Esophagus squamous epithelium (tissue), 5 donors: Measurements from ENCODE around the gene PPARG. TPM values are rescaled to one million over a fixed set of nuclear protein-coding genes. Genes with fewer than 3 reads are reported as not detected.

Source experiments
- DNase-seq: peaks from one replicate; lab custom pipeline; 2025; lab: John Stamatoyannopoulos, UW
- H3K27ac ChIP-seq, 4 donors: fragments of 200-600 bp; sonication (generic); one replicate each; pipeline ENCODE4 v1.5.1; 2016 to 2019; ENCODE audit warnings: mild to moderate bottlenecking in 1 of 4
- H3K27me3 ChIP-seq, 4 donors: fragments of 200-600 bp; sonication (generic); 1 replicate in 3 of 4; 2 replicates in 1 of 4; pipeline versions ENCODE4 v1.5.1 to v1.6.0; 2017 to 2021; ENCODE audit warnings: antibody characterized with exemption in 1 of 4
- H3K36me3 ChIP-seq, 3 donors: fragments of 200-600 bp; sonication (generic); one replicate each; pipeline ENCODE4 v1.5.1; 2016 to 2019
- H3K4me1 ChIP-seq, 3 donors: fragments of 200-600 bp; sonication (generic); one replicate each; pipeline ENCODE4 v1.5.1; 2017 to 2019
- H3K4me3 ChIP-seq, 4 donors: fragments of 200-600 bp; sonication (generic); 1 replicate in 3 of 4; 2 replicates in 1 of 4; pipeline ENCODE4 v1.5.1; 2016 to 2019; ENCODE audit warnings: mild to moderate bottlenecking in 2 of 4, moderate library complexity in 1 of 4
- H3K9me3 ChIP-seq, 3 donors: fragments of 200-600 bp; sonication (generic); one replicate each; pipeline ENCODE4 v1.5.1; 2016 to 2019
- CTCF ChIP-seq, 6 experiments: fragments of 450-650 bp in 4 of 6; fragments of 200-600 bp in 2 of 6; sonication (generic) in 2 of 6; IDR thresholded peaks; one replicate each; pipeline ENCODE4 v1.5.1; 2016 to 2019; ENCODE audit warnings: antibody characterized with exemption in 6 of 6, mild to moderate bottlenecking in 4 of 6, moderate library complexity in 4 of 6
- POLR2A ChIP-seq, 4 donors: fragments of 450-650 bp; IDR thresholded peaks; one replicate each; pipeline ENCODE4 v1.6.1; 2017; ENCODE audit warnings: antibody characterized with exemption in 4 of 4, mild to moderate bottlenecking in 4 of 4, moderate library complexity in 3 of 4
- WGBS, 2 donors: methylation state at CpG; one replicate each; pipeline ENCODE4 v1.1.5; 2018; 5-methylcytosine and 5-hydroxymethylcytosine counted together
- intact Hi-C: fragments of 100-400 bp; cut with DNase I; formaldehyde crosslinking; loops from one replicate; pipeline ENCODE4 v1.15.0; 2022
- total RNA-seq, 4 donors: library from RNA; depleted of rRNA; stranded (reverse); fragments of >200 nt; gene quantifications; one replicate each; pipeline ENCODE4 v1.1.0, GENCODE V29; 2016
- donor health status: DM: yes; HTN: yes; CAD: no.

Gene PPARG
- total RNA-seq, 4 donors from 2014 or later: 6.3 to 13.8 (median 11.4) TPM

GRCh38 chr3:12424635-12425319, 135.9 kb downstream of the PPARG start:
- Histone ChIP-seq H3K9me3 (no peaks in the 10 kb centered on the region), H3K4me3 (no peak overlapping the region), H3K27ac (no peak overlapping the region), H3K36me3 (no peaks in the 10 kb centered on the region), H3K4me1 (no peaks in the 10 kb centered on the region), H3K27me3 (no peaks in the 10 kb centered on the region)
- intact Hi-C loops: no loop called here
- 87 to 91% methylated on average over 9 to 12 of the region's 12 CpGs for WGBS, 2 donors
- no peak for DNase-seq
- TF ChIP-seq POLR2A (IDR thresholded peaks at IDR 0.05) (no peak), CTCF (IDR thresholded peaks at IDR 0.05) (no peak)

GRCh38 chr3:12425850-12426579, 137.1 kb downstream of the PPARG start:
- DNase-seq: no peak
- no peaks in the 10 kb centered on the region for H3K36me3 ChIP-seq
- H3K4me1 ChIP-seq: no peaks in the 10 kb centered on the region
- WGBS, 2 donors: 71 to 81% methylated on average over 7 to 9 of the region's 11 CpGs
- no peak overlapping the region for H3K27ac ChIP-seq
- H3K9me3 ChIP-seq: no peaks in the 10 kb centered on the region
- TF ChIP-seq POLR2A (IDR thresholded peaks at IDR 0.05) (no peak), CTCF (IDR thresholded peaks at IDR 0.05) (no peak)
- intact Hi-C loops: no loop called here
- H3K4me3 ChIP-seq: no peak overlapping the region
- no peaks in the 10 kb centered on the region for H3K27me3 ChIP-seq

GRCh38 chr3:12427551-12427950, 138.7 kb downstream of the PPARG start:
- no peak overlapping the region for H3K4me3 ChIP-seq
- no peak overlapping the region for H3K27ac ChIP-seq
- TF ChIP-seq CTCF (IDR thresholded peaks at IDR 0.05): no peak
- no peak for TF ChIP-seq POLR2A (IDR thresholded peaks at IDR 0.05)
- DNase-seq: no peak
- H3K9me3 ChIP-seq: no peaks in the 10 kb centered on the region
- H3K4me1 ChIP-seq: no peaks in the 10 kb centered on the region
- WGBS, 2 donors: 76 to 82% methylated on average over 4 of the region's 4 CpGs
- intact Hi-C loops: no loop called here
- H3K36me3 ChIP-seq: no peaks in the 10 kb centered on the region
- H3K27me3 ChIP-seq: no peaks in the 10 kb centered on the region

- TF ChIP-seq CTCF (IDR thresholded peaks at IDR 0.05) (no peak), POLR2A (IDR thresholded peaks at IDR 0.05) (no peak)
- Histone ChIP-seq H3K4me3 (no peak overlapping the region), H3K27me3 (no peaks in the 10 kb centered on the region), H3K27ac (no peak overlapping the region), H3K9me3 (no peaks in the 10 kb centered on the region), H3K36me3 (no peaks in the 10 kb centered on the region), H3K4me1 (no peaks in the 10 kb centered on the region)
- DNase-seq: no peak
- 57 to 73% methylated on average over 5 of the region's 5 CpGs for WGBS, 2 donors
- intact Hi-C loops: no loop called here
Observed at GRCh38 chr3:12428126-12428525, 139.3 kb downstream of the PPARG start.

GRCh38 chr3:12430086-12430485, 141.2 kb downstream of the PPARG start:
- WGBS, 2 donors: 50 to 61% methylated on average over 5 of the region's 5 CpGs

More at GRCh38 chr3:12430086-12430485, 141.2 kb downstream of the PPARG start:
- no peak overlapping the region for H3K27ac ChIP-seq
- H3K4me1 ChIP-seq: no peaks in the 10 kb centered on the region
- no peak for TF ChIP-seq POLR2A (IDR thresholded peaks at IDR 0.05)
- no peak for TF ChIP-seq CTCF (IDR thresholded peaks at IDR 0.05)
- no peaks in the 10 kb centered on the region for H3K9me3 ChIP-seq
- H3K27me3 ChIP-seq: no peaks in the 10 kb centered on the region
- no peak for DNase-seq
- H3K4me3 ChIP-seq: no peak overlapping the region
- intact Hi-C loops: no loop called here
- no peaks in the 10 kb centered on the region for H3K36me3 ChIP-seq
